ENCODE data around the gene TMED3. TPM values are rescaled to one million over a fixed set of nuclear protein-coding genes. Genes with fewer than 3 reads are reported as not detected.

The TMED3 gene
- polyA plus RNA-seq, 3 donors: 27.8 to 47.5 (median 42.5) TPM

DNA sequence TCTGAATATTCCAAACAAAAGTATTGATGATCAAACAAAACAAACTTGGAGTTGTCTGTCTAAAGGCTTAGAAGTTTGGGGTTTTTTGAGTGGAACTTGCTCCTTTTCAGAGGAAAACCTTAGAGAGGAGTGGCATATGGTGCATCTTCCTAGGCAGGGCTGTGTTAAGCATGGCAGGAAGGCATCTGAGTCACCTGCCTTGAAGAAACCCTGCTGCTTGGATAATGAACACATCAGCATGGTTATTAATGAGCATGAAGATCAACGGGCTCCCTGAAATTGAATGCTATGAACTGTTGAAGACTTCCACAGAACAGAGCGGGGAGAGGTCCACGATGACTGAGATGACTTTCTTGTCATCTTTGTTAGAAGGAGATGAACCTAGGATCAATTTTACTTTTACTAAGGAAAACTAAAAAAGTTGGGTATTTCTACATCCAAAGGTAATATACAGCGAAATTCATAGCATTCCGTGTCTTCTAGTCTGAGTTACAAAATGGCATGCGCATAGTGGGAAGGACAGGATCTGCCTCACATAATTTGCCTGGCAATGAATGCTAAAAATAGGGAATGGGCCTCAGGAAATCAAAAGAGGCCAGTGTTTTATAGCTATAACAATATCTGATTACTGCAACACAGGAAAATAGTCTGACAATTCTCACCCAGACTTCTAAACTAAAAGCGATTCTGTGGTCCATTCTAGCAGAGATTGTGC lies 11.6 kb upstream of the TMED3 start:
- Histone ChIP-seq H3K4me2 (replicated peaks; ENCODE audit: extremely low read depth, low read length, poor library complexity, severe bottlenecking) (no peak overlapping the region), H3K9me3 (replicated peaks in 1 of 2; ENCODE audit: control insufficient read depth in 1 of 2, insufficient read depth in 1 of 2, low read length in 2 of 2) (no peaks in the 10 kb centered on the region), H3K9ac (ENCODE audit: insufficient read depth, low read length, poor library complexity, severe bottlenecking) (no peak overlapping the region), H4K20me1 (ENCODE audit: insufficient read depth, low read length) (no peaks in the 10 kb centered on the region), H3K79me2 (ENCODE audit: insufficient read depth, low read length) (no peaks in the 10 kb centered on the region), H3K4me1 (ENCODE audit: control insufficient read depth in 1 of 2, insufficient read depth in 2 of 2, low read length in 2 of 2) (no peaks in the 10 kb centered on the region), H3K27me3 (ENCODE audit: control insufficient read depth in 2 of 2, insufficient read depth in 2 of 2, low read length in 2 of 2) (peaks cover 31 to 53% of the 10 kb centered on the region in 2 donors), H3K27ac (ENCODE audit: low read depth in 1 of 2, low read length in 2 of 2) (no peak overlapping the region), H2AFZ (ENCODE audit: insufficient read depth, low read depth, low read length, poor library complexity, severe bottlenecking) (no peak overlapping the region), H3K36me3 (replicated peaks in 1 of 2; ENCODE audit: control insufficient read depth in 1 of 2, insufficient read depth in 2 of 2, low read length in 2 of 2) (no peaks in the 10 kb centered on the region), H3K4me3 (replicated peaks in 1 of 3; ENCODE audit: low read depth in 2 of 3, low read length in 3 of 3) (no peak overlapping the region)
- no peak for TF ChIP-seq CTCF (IDR thresholded peaks at IDR 0.05)
- H3K4me1 Mint-ChIP-seq: no peaks in the 10 kb centered on the region
- no peaks in the 10 kb centered on the region for H3K36me3 Mint-ChIP-seq
- 100% methylated on average over 1 of the region's 7 CpGs for WGBS (ENCODE audit: insufficient coverage)
- peaks cover 20 to 39% (median 21%) of the 10 kb centered on the region in 3 donors for H3K27me3 Mint-ChIP-seq (ENCODE audit: low read depth in 3 of 3)
- no peak overlapping the region for H3K27ac Mint-ChIP-seq
- intact Hi-C loops (cut with micrococcal nuclease): no loop called here
- H3K4me3 Mint-ChIP-seq: no peak overlapping the region
- no peak for DNase-seq
- H3K9me3 Mint-ChIP-seq: peaks cover 0 to 3% (median 0%) of the 10 kb centered on the region in 7 donors

- DNase-seq: no peak
- H4K20me1 ChIP-seq (ENCODE audit: insufficient read depth, low read length): no peaks in the 10 kb centered on the region
- no peak for TF ChIP-seq CTCF (IDR thresholded peaks at IDR 0.05)
- Mint-ChIP-seq H3K36me3 (no peaks in the 10 kb centered on the region), H3K27ac (no peak overlapping the region), H3K4me3 (no peak overlapping the region), H3K9me3 (no peaks in the 10 kb centered on the region), H3K27me3 (ENCODE audit: low read depth in 3 of 3) (peaks cover 18 to 39% (median 24%) of the 10 kb centered on the region in 3 donors), H3K4me1 (no peaks in the 10 kb centered on the region)
- H3K27ac ChIP-seq (ENCODE audit: low read depth in 1 of 2, low read length in 2 of 2): no peak overlapping the region
- no peaks in the 10 kb centered on the region for H3K79me2 ChIP-seq (ENCODE audit: insufficient read depth, low read length)
- no peaks in the 10 kb centered on the region for H3K36me3 ChIP-seq (replicated peaks in 1 of 2; ENCODE audit: control insufficient read depth in 1 of 2, insufficient read depth in 2 of 2, low read length in 2 of 2)
- no peak overlapping the region for H3K4me2 ChIP-seq (replicated peaks; ENCODE audit: extremely low read depth, low read length, poor library complexity, severe bottlenecking)
- H2AFZ ChIP-seq (ENCODE audit: insufficient read depth, low read depth, low read length, poor library complexity, severe bottlenecking): no peak overlapping the region
- H3K9me3 ChIP-seq (replicated peaks in 1 of 2; ENCODE audit: control insufficient read depth in 1 of 2, insufficient read depth in 1 of 2, low read length in 2 of 2): no peaks in the 10 kb centered on the region
- peaks cover 34 to 58% of the 10 kb centered on the region in 2 donors for H3K27me3 ChIP-seq (ENCODE audit: control insufficient read depth in 2 of 2, insufficient read depth in 2 of 2, low read length in 2 of 2)
- WGBS (ENCODE audit: insufficient coverage): no CpG with 5 or more reads among the region's 1 CpG
- H3K4me3 ChIP-seq (replicated peaks in 1 of 3; ENCODE audit: low read depth in 2 of 3, low read length in 3 of 3): no peak overlapping the region
- H3K4me1 ChIP-seq (ENCODE audit: control insufficient read depth in 1 of 2, insufficient read depth in 2 of 2, low read length in 2 of 2): no peaks in the 10 kb centered on the region
- no peak overlapping the region for H3K9ac ChIP-seq (ENCODE audit: insufficient read depth, low read length, poor library complexity, severe bottlenecking)
- intact Hi-C loops (cut with micrococcal nuclease): no loop called here
Measured at GRCh38 chr15:79299841-79300235, 11.1 kb upstream of the TMED3 start.
